Measurements from ENCODE around the gene ACADVL.

- peak in 1 of 2 donors; percentile 42 for TF ChIP-seq CTCF (IDR thresholded peaks at IDR 0.05)
- no peak for TF ChIP-seq EP300 (IDR thresholded peaks at IDR 0.05)
- no peak for TF ChIP-seq POLR2A (IDR thresholded peaks at IDR 0.05)
Observed at GRCh38 chr17:7220593-7221277, 997 bp downstream of the ACADVL start.
